Activated B cell treated with CpG ODN at 0.5 μM for 24 hours (primary cell): ENCODE data around the gene MCM3AP. TPM values are rescaled to one million over a fixed set of nuclear protein-coding genes. Genes with fewer than 3 reads are reported as not detected.

Experiments
- ATAC-seq: fragments of 200-7000 bp; cut with Tn5 transposase; one replicate; pipeline ENCODE4 v1.10.0; 2021; ENCODE audit warnings: low read depth, mild to moderate bottlenecking, moderate library complexity
- CTCF ChIA-PET: fragments of 350-600 bp; sonication (Branson Sonifier 250); formaldehyde crosslinking; loops from one replicate; lab custom pipeline; 2021; ENCODE audit warnings: antibody characterized with exemption; lab: Charles Lee
- POLR2A ChIA-PET: fragments of 350-600 bp; sonication (Branson Sonifier 250); formaldehyde crosslinking; loops from one replicate; lab custom pipeline; 2021; ENCODE audit warnings: antibody characterized with exemption; lab: Charles Lee
- DNase-seq: peaks from one replicate; pipeline ENCODE4 v3.0.0; 2022
- H3K27ac Mint-ChIP-seq: one replicate; pipeline ENCODE4 v1.8.0; 2020; ENCODE audit warnings: mixed read lengths
- H3K27me3 Mint-ChIP-seq: one replicate; pipeline ENCODE4 v1.8.0; 2021; ENCODE audit warnings: mixed read lengths
- H3K36me3 Mint-ChIP-seq: one replicate; pipeline ENCODE4 v1.8.0; 2021; ENCODE audit warnings: low read depth, mixed read lengths
- H3K4me1 Mint-ChIP-seq: one replicate; pipeline ENCODE4 v1.8.0; 2021; ENCODE audit warnings: mixed read lengths
- H3K4me3 Mint-ChIP-seq: one replicate; pipeline ENCODE4 v1.8.0; 2020; ENCODE audit warnings: mild to moderate bottlenecking, mixed read lengths
- H3K9me3 Mint-ChIP-seq: one replicate; pipeline ENCODE4 v1.8.0; 2020; ENCODE audit warnings: mixed read lengths
- intact Hi-C: fragments of 100-400 bp; cut with micrococcal nuclease; formaldehyde crosslinking; loops from one replicate; pipeline ENCODE4 v1.15.1; 2024
- total RNA-seq: library from RNA; stranded (reverse); gene quantifications from 2 replicates; pipeline ENCODE4 v1.2.3, GENCODE V29; 2022
- TF ChIP-seq, protein P1 (sequence below): fragments of 200-600 bp; IDR thresholded peaks from one replicate; pipeline ENCODE4 v1.8.0; 2022; ENCODE audit warnings: antibody characterized with exemption, mild to moderate bottlenecking

MCM3AP gene
- total RNA-seq, 1 donor from 2014 or later = 147 TPM

DNA sequence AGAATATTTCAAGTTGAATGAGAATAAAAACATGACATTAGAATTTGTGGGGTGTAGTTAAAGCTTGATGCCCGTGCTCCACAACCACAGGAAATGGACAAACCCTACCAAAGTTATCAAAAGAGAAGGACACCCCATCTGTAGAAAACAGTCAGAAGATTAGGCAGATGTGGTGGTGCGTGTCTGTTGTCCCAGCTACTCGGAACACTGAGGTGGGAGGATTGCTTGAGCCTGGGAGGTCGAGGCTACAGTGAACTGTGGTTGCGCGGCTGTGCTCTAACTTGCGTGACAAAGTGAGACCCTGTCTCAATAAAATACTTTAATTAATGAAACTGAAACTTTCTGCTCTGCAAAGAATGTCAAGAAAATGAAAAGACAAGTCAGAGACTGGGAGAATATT is 99.7 kb downstream of the MCM3AP start:
- H3K9me3 Mint-ChIP-seq = no peaks in the 10 kb centered on the region
- intact Hi-C loops = loop anchor here (1.0 to 5.0 kb wide), 4 partner anchors 43 to 273 kb away; partner anchors contain the start of genes DIP2A, PCNT and YBEY
- DNase-seq = no peak
- H3K27me3 Mint-ChIP-seq = no peaks in the 10 kb centered on the region
- no peak for ATAC-seq
- ChIA-PET POLR2A (interaction anchor here (0.8 kb wide), 1 partner anchor 450 kb away, joined by 3 read pairs; the partner anchor contains the start of gene PRMT2), CTCF (no interaction called here)
- no peak overlapping the region for H3K27ac Mint-ChIP-seq
- peak overlapping the region; percentile 89 for H3K4me3 Mint-ChIP-seq
- TF ChIP-seq, protein P1, sequence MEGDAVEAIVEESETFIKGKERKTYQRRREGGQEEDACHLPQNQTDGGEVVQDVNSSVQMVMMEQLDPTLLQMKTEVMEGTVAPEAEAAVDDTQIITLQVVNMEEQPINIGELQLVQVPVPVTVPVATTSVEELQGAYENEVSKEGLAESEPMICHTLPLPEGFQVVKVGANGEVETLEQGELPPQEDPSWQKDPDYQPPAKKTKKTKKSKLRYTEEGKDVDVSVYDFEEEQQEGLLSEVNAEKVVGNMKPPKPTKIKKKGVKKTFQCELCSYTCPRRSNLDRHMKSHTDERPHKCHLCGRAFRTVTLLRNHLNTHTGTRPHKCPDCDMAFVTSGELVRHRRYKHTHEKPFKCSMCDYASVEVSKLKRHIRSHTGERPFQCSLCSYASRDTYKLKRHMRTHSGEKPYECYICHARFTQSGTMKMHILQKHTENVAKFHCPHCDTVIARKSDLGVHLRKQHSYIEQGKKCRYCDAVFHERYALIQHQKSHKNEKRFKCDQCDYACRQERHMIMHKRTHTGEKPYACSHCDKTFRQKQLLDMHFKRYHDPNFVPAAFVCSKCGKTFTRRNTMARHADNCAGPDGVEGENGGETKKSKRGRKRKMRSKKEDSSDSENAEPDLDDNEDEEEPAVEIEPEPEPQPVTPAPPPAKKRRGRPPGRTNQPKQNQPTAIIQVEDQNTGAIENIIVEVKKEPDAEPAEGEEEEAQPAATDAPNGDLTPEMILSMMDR = no peak
- H3K36me3 Mint-ChIP-seq = peaks cover 9% of the 10 kb centered on the region
- peaks cover 5% of the 10 kb centered on the region for H3K4me1 Mint-ChIP-seq

Other genes with a start within 250 kb of the MCM3AP start
- gene COL6A2, start 187.5 kb downstream of the MCM3AP start, total RNA-seq = 0.40 and 1.4 TPM in 2 replicates
- gene FTCD, start 130.0 kb downstream of the MCM3AP start, total RNA-seq = 0.69 and 0.73 TPM in 2 replicates
- 7.5 and 7.9 TPM in 2 replicates for gene SPATC1L, start 101.2 kb downstream of the MCM3AP start, total RNA-seq
- 76.3 and 99.0 TPM in 2 replicates for gene LSS, start 56.8 kb downstream of the MCM3AP start, total RNA-seq
- gene YBEY, start 731 bp upstream of the MCM3AP start, total RNA-seq = 11.8 and 13.7 TPM in 2 replicates
- 4.7 TPM in 2 replicates for gene C21orf58, start 38.3 kb upstream of the MCM3AP start, total RNA-seq
- gene PCNT, start 38.5 kb upstream of the MCM3AP start, total RNA-seq = 39.7 and 40.9 TPM in 2 replicates
- 28.2 and 32.1 TPM in 2 replicates for gene DIP2A, start 173.3 kb upstream of the MCM3AP start, total RNA-seq